ENCODE measurements around the gene C2orf92.

Gene C2orf92

GRCh38 chr2:97750017-97750416, 80.5 kb downstream of the C2orf92 start:
- TF ChIP-seq POLR2AphosphoS5 (IDR thresholded peaks at IDR 0.05; ENCODE audit: low read depth, low read length) (no peak), REST (IDR thresholded peaks at IDR 0.05; ENCODE audit: insufficient read depth in 1 of 2, low read depth in 2 of 2, low read length in 2 of 2) (no peak), TAF1 (IDR thresholded peaks at IDR 0.05; ENCODE audit: borderline replicate concordance, insufficient read depth, low read length) (no peak), SIN3A (IDR thresholded peaks at IDR 0.05; ENCODE audit: borderline replicate concordance, insufficient read depth, low read length) (no peak), FOXP2 (optimal IDR thresholded peaks at IDR 0.05; ENCODE audit: borderline replicate concordance, extremely low read depth, extremely low read length, insufficient read depth) (no peak)

- no peak for TF ChIP-seq TAF1 (IDR thresholded peaks at IDR 0.05; ENCODE audit: borderline replicate concordance, insufficient read depth, low read length)
- TF ChIP-seq SIN3A (IDR thresholded peaks at IDR 0.05; ENCODE audit: borderline replicate concordance, insufficient read depth, low read length) = no peak
- TF ChIP-seq REST (IDR thresholded peaks at IDR 0.05; ENCODE audit: insufficient read depth in 1 of 2, low read depth in 2 of 2, low read length in 2 of 2) = no peak
- TF ChIP-seq POLR2AphosphoS5 (IDR thresholded peaks at IDR 0.05; ENCODE audit: low read depth, low read length) = no peak
- no peak for TF ChIP-seq FOXP2 (optimal IDR thresholded peaks at IDR 0.05; ENCODE audit: borderline replicate concordance, extremely low read depth, extremely low read length, insufficient read depth)
Measured at GRCh38 chr2:97751752-97752151, 82.2 kb downstream of the C2orf92 start.

Measured in PFSK-1 (cell line).